ENCODE measurements around the gene IFITM1. TPM values are rescaled to one million over a fixed set of nuclear protein-coding genes. Genes with fewer than 3 reads are reported as not detected.
A peak's percentile ranks its signal among the peaks of the same experiment; 100 is the strongest.
"Not testable (repeated sequence)": the region's sequence is repeated elsewhere in the genome, so short reads cannot be mapped to it uniquely, and the experiment has no call there.

Gene IFITM1
- polyA plus RNA-seq, 1 donor (not counting 4 experiments of a cell fraction or from before 2014, with no cell fraction given): 333 TPM

GRCh38 chr11:305844-306211 is 8.0 kb upstream of the IFITM1 start:
- Histone ChIP-seq H3K4me3 (ENCODE audit: control insufficient read depth in 2 of 3, extremely low read depth in 1 of 3, insufficient read depth in 2 of 3, low read depth in 1 of 3, low read length in 3 of 3) (no peak overlapping the region), H3K36me3 (ENCODE audit: control insufficient read depth in 2 of 2, extremely low read depth in 1 of 2, insufficient read depth in 2 of 2, low read length in 2 of 2) (no peaks in the 10 kb centered on the region), H3K9me1 (ENCODE audit: control insufficient read depth, extremely low read depth, insufficient read depth, low read length) (no peaks in the 10 kb centered on the region), H3K79me2 (ENCODE audit: control insufficient read depth, insufficient read depth, low read length) (no peaks in the 10 kb centered on the region), H2AFZ (ENCODE audit: control insufficient read depth, low read length) (no peak overlapping the region), H3K27ac (ENCODE audit: control insufficient read depth, insufficient read depth, low read length) (no peak overlapping the region), H3K4me2 (ENCODE audit: control insufficient read depth, extremely low read depth, insufficient read depth, low read depth, low read length) (no peak overlapping the region), H3K9me3 (ENCODE audit: control insufficient read depth, low read depth, low read length) (no peaks in the 10 kb centered on the region), H3K4me1 (ENCODE audit: control insufficient read depth, extremely low read depth, insufficient read depth, low read length) (peaks cover 14% of the 10 kb centered on the region), H4K20me1 (ENCODE audit: control insufficient read depth, extremely low read depth, insufficient read depth, low read length) (no peaks in the 10 kb centered on the region), H3K27me3 (ENCODE audit: control insufficient read depth, extremely low read depth, insufficient read depth, low read length) (peaks cover under 1% of the 10 kb centered on the region), H3K9ac (ENCODE audit: control insufficient read depth, extremely low read depth, insufficient read depth, low read length) (no peak overlapping the region)
- no peak for FAIRE-seq
- no peak for TF ChIP-seq CTCF (optimal IDR thresholded peaks at IDR 0.05 in 1 of 3, IDR thresholded peaks at IDR 0.05 in 1 of 3, conservative IDR thresholded peaks at IDR 0.05 in 1 of 3; ENCODE audit: extremely low read depth in 1 of 3, insufficient read depth in 2 of 3, low read length in 3 of 3)
- TF ChIP-seq EZH2 (IDR thresholded peaks at IDR 0.05; ENCODE audit: low read length): no peak
- no peak for DNase-seq (ENCODE audit: low read depth, low spot score)
- dilution Hi-C loops (cut with MboI; ENCODE audit: extremely low pct_ligation_motif_present, low sequenced_read_pairs): no loop called here

- Histone ChIP-seq H3K36me3 (ENCODE audit: control insufficient read depth in 2 of 2, extremely low read depth in 1 of 2, insufficient read depth in 2 of 2, low read length in 2 of 2) (no peaks in the 10 kb centered on the region), H3K9ac (ENCODE audit: control insufficient read depth, extremely low read depth, insufficient read depth, low read length) (no peak overlapping the region), H2AFZ (ENCODE audit: control insufficient read depth, low read length) (no peak overlapping the region), H3K79me2 (ENCODE audit: control insufficient read depth, insufficient read depth, low read length) (no peaks in the 10 kb centered on the region), H3K9me3 (ENCODE audit: control insufficient read depth, low read depth, low read length) (no peaks in the 10 kb centered on the region), H3K27me3 (ENCODE audit: control insufficient read depth, extremely low read depth, insufficient read depth, low read length) (no peaks in the 10 kb centered on the region), H3K4me3 (ENCODE audit: control insufficient read depth in 2 of 3, extremely low read depth in 1 of 3, insufficient read depth in 2 of 3, low read depth in 1 of 3, low read length in 3 of 3) (no peak overlapping the region), H3K27ac (ENCODE audit: control insufficient read depth, insufficient read depth, low read length) (no peak overlapping the region), H3K9me1 (ENCODE audit: control insufficient read depth, extremely low read depth, insufficient read depth, low read length) (no peaks in the 10 kb centered on the region), H4K20me1 (ENCODE audit: control insufficient read depth, extremely low read depth, insufficient read depth, low read length) (no peaks in the 10 kb centered on the region), H3K4me1 (ENCODE audit: control insufficient read depth, extremely low read depth, insufficient read depth, low read length) (peaks cover 15% of the 10 kb centered on the region), H3K4me2 (ENCODE audit: control insufficient read depth, extremely low read depth, insufficient read depth, low read depth, low read length) (no peak overlapping the region)
- no peak for TF ChIP-seq CTCF (optimal IDR thresholded peaks at IDR 0.05 in 1 of 3, IDR thresholded peaks at IDR 0.05 in 1 of 3, conservative IDR thresholded peaks at IDR 0.05 in 1 of 3; ENCODE audit: extremely low read depth in 1 of 3, insufficient read depth in 2 of 3, low read length in 3 of 3)
- dilution Hi-C loops (cut with MboI; ENCODE audit: extremely low pct_ligation_motif_present, low sequenced_read_pairs): no loop called here
- FAIRE-seq: no peak
- no peak for DNase-seq (ENCODE audit: low read depth, low spot score)
Observed at GRCh38 chr11:306645-307371, 7.0 kb upstream of the IFITM1 start.

GRCh38 chr11:307766-308708 is 5.8 kb upstream of the IFITM1 start, which contains the start of gene IFITM2:
Gene IFITM2, plus strand, starts transcription at chr11:307816. Its CDS starts 377 bp downstream, at chr11:308193.
- dilution Hi-C loops (cut with MboI; ENCODE audit: extremely low pct_ligation_motif_present, low sequenced_read_pairs); H3K9ac ChIP-seq (ENCODE audit: control insufficient read depth, extremely low read depth, insufficient read depth, low read length); H3K27me3 ChIP-seq (ENCODE audit: control insufficient read depth, extremely low read depth, insufficient read depth, low read length); H4K20me1 ChIP-seq (ENCODE audit: control insufficient read depth, extremely low read depth, insufficient read depth, low read length); H3K79me2 ChIP-seq (ENCODE audit: control insufficient read depth, insufficient read depth, low read length); FAIRE-seq; H3K27ac ChIP-seq (ENCODE audit: control insufficient read depth, insufficient read depth, low read length); H3K36me3 ChIP-seq (ENCODE audit: control insufficient read depth in 2 of 2, extremely low read depth in 1 of 2, insufficient read depth in 2 of 2, low read length in 2 of 2); H3K9me1 ChIP-seq (ENCODE audit: control insufficient read depth, extremely low read depth, insufficient read depth, low read length); H3K9me3 ChIP-seq (ENCODE audit: control insufficient read depth, low read depth, low read length); DNase-seq (ENCODE audit: low read depth, low spot score): not testable (repeated sequence)
- peak within 1 kb of the TSS; percentile 54 for H3K4me2 ChIP-seq (ENCODE audit: control insufficient read depth, extremely low read depth, insufficient read depth, low read depth, low read length)
- peaks cover 21% of the 10 kb centered on the region for H3K4me1 ChIP-seq (ENCODE audit: control insufficient read depth, extremely low read depth, insufficient read depth, low read length)
- H3K4me3 ChIP-seq (ENCODE audit: control insufficient read depth in 2 of 3, extremely low read depth in 1 of 3, insufficient read depth in 2 of 3, low read depth in 1 of 3, low read length in 3 of 3): peak within 1 kb of the TSS in 2 of 3 experiments; percentile 30 to 37
- H2AFZ ChIP-seq (ENCODE audit: control insufficient read depth, low read length): peak within 1 kb of the TSS; percentile 20

All from keratinocyte (primary cell).